ENCODE results near the gene APOL6. TPM values are rescaled to one million over a fixed set of nuclear protein-coding genes. Genes with fewer than 3 reads are reported as not detected.

The APOL6 gene
- total and polyA plus RNA-seq, 2 of the 4 experiments (the other 2 are of a cell fraction) = 1.2 to 7.2 TPM

DNA sequence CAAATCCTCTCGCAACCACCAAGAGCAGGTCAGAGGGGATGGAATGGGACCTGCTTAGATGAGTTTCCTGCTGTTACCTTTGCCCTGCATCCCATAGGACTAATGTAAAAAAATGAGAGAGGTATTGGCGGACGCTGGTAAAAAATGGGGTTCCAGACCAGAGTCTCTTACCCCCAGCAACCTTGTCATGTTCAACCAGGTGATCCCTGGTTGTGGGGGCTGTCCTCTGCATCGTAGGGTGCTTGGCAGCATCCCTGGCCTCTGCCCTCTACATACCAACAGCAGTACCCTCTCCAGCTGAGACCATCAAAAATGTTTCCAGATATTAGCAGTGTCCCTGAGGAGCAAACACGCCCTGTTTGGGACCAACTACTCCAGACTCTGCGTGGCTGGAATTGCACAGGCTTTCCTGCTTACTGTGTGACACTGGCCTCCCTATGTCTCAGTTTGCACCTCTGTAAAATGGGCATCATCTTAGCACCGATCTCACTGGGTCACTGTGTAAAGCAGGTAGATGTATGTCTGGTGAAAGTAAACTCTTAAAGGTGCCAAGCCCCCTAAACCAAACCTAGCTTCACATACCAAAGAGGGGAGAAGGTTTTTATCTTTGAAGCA, 1.5 kb downstream of the APOL6 start:
- H3K4ac ChIP-seq (ENCODE audit: low read depth, low read length) = peak overlapping the region; percentile 61
- H2BK15ac ChIP-seq (ENCODE audit: low read depth, low read length) = no peak overlapping the region
- no peaks in the 10 kb centered on the region for H4K20me1 ChIP-seq (ENCODE audit: insufficient read depth, low read length)
- H3K36me3 ChIP-seq (ENCODE audit: control insufficient read depth, insufficient read depth, low read length) = peaks cover 5% of the 10 kb centered on the region; the same call in 1 of the 2 replicates
- intact Hi-C loops (cut with micrococcal nuclease) = loop anchor here (5.0 kb wide), 2 partner anchors 93 to 188 kb away; no protein-coding TSS in a partner anchor
- ATAC-seq (ENCODE audit: low read depth) = no peak
- H3K56ac ChIP-seq (ENCODE audit: extremely low read depth, insufficient read depth, low read length) = no peak overlapping the region
- H2BK120ac ChIP-seq (ENCODE audit: low read depth, low read length) = peak overlapping the region; percentile 91
- H2AK5ac ChIP-seq (ENCODE audit: low read depth, low read length) = peak overlapping the region; percentile 48
- TF ChIP-seq RFX5 (IDR thresholded peaks at IDR 0.05; ENCODE audit: low read depth, low read length) (no peak), MAFK (IDR thresholded peaks at IDR 0.05; ENCODE audit: low read depth, low read length) (no peak), POLR2A (IDR thresholded peaks at IDR 0.05; ENCODE audit: low read depth, low read length) (no peak), RCOR1 (IDR thresholded peaks at IDR 0.05; ENCODE audit: insufficient replicate concordance, low read length) (no peak)
- peak overlapping the region; percentile 81 for H3K14ac ChIP-seq (replicated peaks; ENCODE audit: low read depth, low read length)
- peak overlapping the region in 1 of 2 experiments; percentile 94; a peak in 2 of 4 replicates for H4K8ac ChIP-seq (ENCODE audit: low read depth in 2 of 2, low read length in 2 of 2)
- peak overlapping the region; percentile 95; the same call in 1 of the 2 replicates for H3K4me2 ChIP-seq (ENCODE audit: low read depth, low read length)
- no peak overlapping the region for H3K4me3 ChIP-seq (ENCODE audit: insufficient read depth, low read depth, low read length)
- peak overlapping the region; percentile 73; the same call in 1 of the 2 replicates for H3K23ac ChIP-seq (ENCODE audit: low read depth, low read length)
- peak overlapping the region; percentile 20 for H2AK9ac ChIP-seq (replicated peaks; ENCODE audit: low read depth, low read length, poor library complexity)
- no peaks in the 10 kb centered on the region for H3K27me3 ChIP-seq (ENCODE audit: control insufficient read depth, insufficient read depth, low read length)
- WGBS, 2 experiments (ENCODE audit: extremely low coverage in 2 of 2, insufficient read length in 1 of 2) = 85% methylated on average over 2 of the region's 7 CpGs; no CpG with 5 or more reads in 1 of the 2 experiments
- peaks cover 10% of the 10 kb centered on the region for H3K4me1 ChIP-seq (ENCODE audit: control insufficient read depth, insufficient read depth, low read length)
- DNase-seq = no peak
- no TSS peak for BruUV-seq (replicated peaks)
- no peak overlapping the region for H3K27ac ChIP-seq (ENCODE audit: insufficient read depth, low read length)
- H4K5ac ChIP-seq (ENCODE audit: low read depth, low read length) = 0 out of 2 replicates have a peak overlapping the region, but pooled peaks have one; percentile 12
- H2BK5ac ChIP-seq (ENCODE audit: low read depth, low read length, poor library complexity, severe bottlenecking) = no peak overlapping the region
- dilution Hi-C loops (cut with HindIII; ENCODE audit: low sequenced_read_pairs, unreplicated experiment) = no loop called here
- peaks cover 10 to 34% of the 10 kb centered on the region in 2 experiments for H3K79me1 ChIP-seq (ENCODE audit: low read depth in 1 of 2, low read length in 2 of 2)
- in situ Hi-C loops (cut with MboI; ENCODE audit: low sequenced_read_pairs) = no loop called here
- H4K91ac ChIP-seq (ENCODE audit: insufficient read depth, low read depth, low read length) = peak overlapping the region; percentile 32; the same call in 1 of the 2 replicates
- ChIA-PET POLR2A (ENCODE audit: unreplicated experiment) (no interaction called here), CTCF (no interaction called here)
- peak overlapping the region; percentile 24; the same call in 1 of the 2 replicates for H2BK20ac ChIP-seq (ENCODE audit: low read depth, low read length)
- H3K18ac ChIP-seq (ENCODE audit: low read depth, low read length) = no peak overlapping the region; the same call in 1 of the 2 replicates
- peaks cover 7% of the 10 kb centered on the region for H3K9me1 ChIP-seq (ENCODE audit: insufficient read depth, low read length)
- peaks cover 3% of the 10 kb centered on the region; the same call in 1 of the 2 replicates for H3K9me3 ChIP-seq (ENCODE audit: control insufficient read depth, insufficient read depth, low read length)
- H3K9ac ChIP-seq (ENCODE audit: low read depth, low read length) = peak overlapping the region; percentile 40; the same call in 1 of the 2 replicates
- H2AFZ ChIP-seq (replicated peaks; ENCODE audit: low read length, poor library complexity) = no peak overlapping the region
